ENCODE results near the gene RORC.

The RORC gene

DNA sequence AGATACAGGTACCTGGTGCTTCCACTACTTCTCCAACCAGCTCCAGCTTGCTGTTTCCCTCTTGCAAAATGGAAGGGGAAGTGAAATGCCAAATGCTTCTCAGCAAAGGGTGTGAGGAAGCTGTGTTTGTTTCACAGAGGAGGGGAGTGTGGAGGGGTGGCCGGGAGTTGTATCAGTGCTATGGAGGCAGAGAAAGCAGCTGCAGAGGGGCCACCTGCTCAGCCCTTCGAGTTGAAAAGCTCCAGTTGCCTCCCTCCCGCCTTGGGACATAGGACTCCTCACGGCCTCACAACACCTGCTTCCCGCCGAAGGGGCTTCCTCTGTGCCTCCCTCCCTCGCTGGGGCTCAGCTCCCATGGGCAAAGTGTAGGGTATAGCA, 14.3 kb downstream of the RORC start:
- TF ChIP-seq TAF1 (IDR thresholded peaks at IDR 0.05; ENCODE audit: borderline replicate concordance, insufficient read depth, low read length): no peak
- no peak for TF ChIP-seq FOXP2 (optimal IDR thresholded peaks at IDR 0.05; ENCODE audit: borderline replicate concordance, extremely low read depth, extremely low read length, insufficient read depth)
- TF ChIP-seq REST (IDR thresholded peaks at IDR 0.05; ENCODE audit: insufficient read depth in 1 of 2, low read depth in 2 of 2, low read length in 2 of 2): no peak
- TF ChIP-seq SIN3A (IDR thresholded peaks at IDR 0.05; ENCODE audit: borderline replicate concordance, insufficient read depth, low read length): no peak
- no peak for TF ChIP-seq POLR2AphosphoS5 (IDR thresholded peaks at IDR 0.05; ENCODE audit: low read depth, low read length)

- no peak for TF ChIP-seq FOXP2 (optimal IDR thresholded peaks at IDR 0.05; ENCODE audit: borderline replicate concordance, extremely low read depth, extremely low read length, insufficient read depth)
- no peak for TF ChIP-seq SIN3A (IDR thresholded peaks at IDR 0.05; ENCODE audit: borderline replicate concordance, insufficient read depth, low read length)
- no peak for TF ChIP-seq REST (IDR thresholded peaks at IDR 0.05; ENCODE audit: insufficient read depth in 1 of 2, low read depth in 2 of 2, low read length in 2 of 2)
- no peak for TF ChIP-seq POLR2AphosphoS5 (IDR thresholded peaks at IDR 0.05; ENCODE audit: low read depth, low read length)
- TF ChIP-seq TAF1 (IDR thresholded peaks at IDR 0.05; ENCODE audit: borderline replicate concordance, insufficient read depth, low read length): no peak
Measured at GRCh38 chr1:151816548-151817352, 14.9 kb downstream of the RORC start.

GRCh38 chr1:151815716-151816327, 15.8 kb downstream of the RORC start:
- TF ChIP-seq REST (IDR thresholded peaks at IDR 0.05; ENCODE audit: insufficient read depth in 1 of 2, low read depth in 2 of 2, low read length in 2 of 2): no peak
- no peak for TF ChIP-seq TAF1 (IDR thresholded peaks at IDR 0.05; ENCODE audit: borderline replicate concordance, insufficient read depth, low read length)
- no peak for TF ChIP-seq POLR2AphosphoS5 (IDR thresholded peaks at IDR 0.05; ENCODE audit: low read depth, low read length)
- TF ChIP-seq FOXP2 (optimal IDR thresholded peaks at IDR 0.05; ENCODE audit: borderline replicate concordance, extremely low read depth, extremely low read length, insufficient read depth): no peak
- no peak for TF ChIP-seq SIN3A (IDR thresholded peaks at IDR 0.05; ENCODE audit: borderline replicate concordance, insufficient read depth, low read length)

DNA sequence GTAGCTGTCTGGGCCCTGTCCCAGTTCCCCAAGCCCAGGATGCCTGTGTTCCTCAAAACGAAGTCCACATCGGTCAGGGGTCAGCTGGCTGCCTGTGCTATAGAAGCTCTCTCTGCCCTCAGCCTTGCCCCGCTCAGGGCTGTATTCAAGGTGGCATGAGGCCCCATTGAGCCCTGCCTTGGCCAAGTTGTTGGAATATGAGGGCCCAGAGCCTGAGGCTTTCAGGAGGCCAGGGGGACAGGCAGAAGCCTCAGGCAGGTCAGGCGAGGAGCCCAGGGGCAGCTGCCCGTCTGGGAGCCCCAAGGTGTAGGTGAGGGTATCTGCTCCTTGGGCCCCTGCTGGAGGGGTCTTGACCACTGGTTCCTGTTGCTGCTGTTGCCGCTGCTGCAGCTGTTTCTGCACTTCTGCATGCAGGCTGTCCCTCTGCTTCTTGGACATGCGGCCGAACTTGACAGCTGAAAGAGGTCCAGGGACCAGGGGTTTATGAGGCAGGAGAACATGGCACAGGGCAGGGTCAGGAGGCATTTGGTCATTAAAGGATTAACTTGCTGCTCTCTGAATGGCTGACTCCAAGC, 16.5 kb downstream of the RORC start:
- TF ChIP-seq SIN3A (IDR thresholded peaks at IDR 0.05; ENCODE audit: borderline replicate concordance, insufficient read depth, low read length) (no peak), POLR2AphosphoS5 (IDR thresholded peaks at IDR 0.05; ENCODE audit: low read depth, low read length) (no peak), FOXP2 (optimal IDR thresholded peaks at IDR 0.05; ENCODE audit: borderline replicate concordance, extremely low read depth, extremely low read length, insufficient read depth) (no peak), TAF1 (IDR thresholded peaks at IDR 0.05; ENCODE audit: borderline replicate concordance, insufficient read depth, low read length) (no peak), REST (IDR thresholded peaks at IDR 0.05; ENCODE audit: insufficient read depth in 1 of 2, low read depth in 2 of 2, low read length in 2 of 2) (no peak)

All from PFSK-1 (cell line).